Caki2 (cell line): ENCODE results near the gene FREM3. TPM values are rescaled to one million over a fixed set of nuclear protein-coding genes. Genes with fewer than 3 reads are reported as not detected.
A peak's percentile ranks its signal among the peaks of the same experiment; 100 is the strongest.

Source experiments
- DNase-seq: peaks from one replicate; pipeline ENCODE4 v3.0.0-alpha.2; 2015; ENCODE audit warnings: low read depth
- in situ Hi-C: cut with HindIII; loops from 2 replicates; pipeline ENCODE4 v1.10.0; 2016; ENCODE audit warnings: low sequenced_read_pairs, low pct_unique_long_range_greater_than_20kb, mixed read lengths
- total RNA-seq: library from RNA; depleted of rRNA; stranded (reverse); fragments of >200 nt; shearing (Covaris generic); gene quantifications from 2 replicates; pipeline ENCODE4 v1.2.3, GENCODE V29; 2014; ENCODE audit warnings: low replicate concordance

FREM3 gene
- total RNA-seq, 1 experiment from 2014 or later, result not detected

DNA sequence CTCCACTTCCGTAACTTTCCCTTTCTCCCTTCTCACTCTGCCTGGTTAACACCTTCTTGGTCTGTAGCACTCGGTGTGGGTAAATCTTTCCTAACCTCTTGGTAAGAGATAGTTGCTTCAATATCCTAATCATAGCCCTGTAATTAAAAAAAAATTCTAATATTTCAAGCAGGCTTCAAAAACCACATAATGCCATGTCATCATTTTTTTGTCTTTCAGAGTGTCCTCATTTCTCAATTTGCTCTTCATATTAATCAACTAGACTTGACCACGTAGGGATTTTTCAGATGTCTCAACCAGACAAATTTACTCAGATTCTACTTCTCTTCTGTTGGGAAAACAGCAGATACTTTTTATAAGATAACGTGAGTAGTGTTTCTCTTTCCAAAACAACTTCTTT lies 91.0 kb downstream of the FREM3 start:
- no peak for DNase-seq
- in situ Hi-C loops, result no loop called here

DNA sequence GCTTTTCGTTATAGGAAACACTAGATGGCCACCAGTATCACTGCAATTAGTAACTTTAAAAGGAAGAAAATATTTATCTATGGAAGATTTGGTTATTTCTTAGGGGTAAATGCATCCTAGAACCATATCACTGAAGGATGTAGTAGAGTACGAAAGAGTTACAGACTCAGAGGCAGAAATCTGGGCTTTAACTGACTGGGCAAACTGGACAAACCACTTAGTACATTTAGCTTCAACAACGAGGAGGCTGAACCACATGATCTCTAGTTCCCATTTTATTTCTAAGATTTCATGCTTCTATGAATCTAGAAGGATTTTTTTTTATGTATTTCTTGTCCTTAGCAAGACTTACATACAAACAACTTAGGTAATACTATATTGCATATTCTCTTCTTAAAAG lies 94.0 kb downstream of the FREM3 start:
- in situ Hi-C loops, result no loop called here

DNA sequence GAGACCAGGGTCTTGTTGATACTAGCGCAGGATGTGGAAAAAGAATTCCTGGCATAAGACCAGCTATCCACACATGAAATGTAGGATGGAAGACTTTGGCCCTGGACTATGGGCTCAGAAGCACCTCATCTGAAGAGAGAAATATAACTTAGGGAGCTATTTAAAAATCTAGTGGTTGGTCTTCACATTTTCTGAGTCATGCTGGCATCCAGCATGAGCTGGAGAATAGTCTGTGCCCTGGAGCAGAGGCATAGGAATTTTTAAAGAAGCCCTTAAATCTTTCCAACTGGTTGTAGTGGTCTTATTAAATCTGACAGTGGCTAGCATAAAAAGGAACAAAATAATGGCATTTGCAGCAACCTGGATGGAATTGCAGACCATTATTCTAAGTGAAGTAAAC lies 100.6 kb downstream of the FREM3 start:
- no peak for DNase-seq
- in situ Hi-C loops, result no loop called here

More for the DNA sequence above, 94.0 kb downstream of the FREM3 start:
- DNase-seq, result no peak

DNA sequence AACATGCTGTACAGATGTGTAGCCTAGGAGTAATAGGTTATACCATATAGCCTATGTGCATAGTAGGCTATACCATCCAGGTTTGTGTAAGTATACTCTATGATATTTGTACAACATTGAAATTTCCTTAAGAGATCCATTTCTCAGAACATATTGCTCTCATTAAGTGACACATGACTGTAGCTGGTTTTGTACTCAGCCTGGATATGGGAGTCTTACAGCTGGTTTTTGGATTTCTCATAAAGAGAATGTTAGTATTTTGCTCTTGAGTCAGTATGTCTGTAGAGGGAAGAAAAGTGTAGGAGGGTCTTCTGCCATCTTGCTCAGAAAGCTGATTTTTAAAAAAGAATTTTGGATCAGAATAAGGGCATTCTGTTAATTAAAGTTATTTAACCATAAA lies 101.7 kb downstream of the FREM3 start:
- no peak for DNase-seq
- in situ Hi-C loops, result no loop called here

DNA sequence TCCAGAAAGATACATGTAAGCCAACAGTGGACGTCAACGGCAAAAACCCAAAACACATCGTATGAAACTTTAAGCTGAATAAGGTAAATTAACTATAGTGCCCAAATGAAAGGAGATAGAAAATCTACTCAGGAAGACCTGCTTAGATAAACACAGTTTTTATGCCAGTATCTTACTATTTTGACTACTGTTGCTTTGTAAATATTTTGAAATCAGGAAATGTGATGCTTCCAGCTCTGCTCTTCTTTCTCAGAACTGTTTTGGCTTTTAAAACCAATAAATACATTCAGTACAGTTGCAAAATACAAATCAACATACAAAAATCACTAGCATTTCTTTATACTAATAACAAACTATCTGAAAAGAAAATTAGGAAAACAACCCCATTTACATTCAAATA lies 103.2 kb downstream of the FREM3 start:
- no peak for DNase-seq
- in situ Hi-C loops, result no loop called here

DNA sequence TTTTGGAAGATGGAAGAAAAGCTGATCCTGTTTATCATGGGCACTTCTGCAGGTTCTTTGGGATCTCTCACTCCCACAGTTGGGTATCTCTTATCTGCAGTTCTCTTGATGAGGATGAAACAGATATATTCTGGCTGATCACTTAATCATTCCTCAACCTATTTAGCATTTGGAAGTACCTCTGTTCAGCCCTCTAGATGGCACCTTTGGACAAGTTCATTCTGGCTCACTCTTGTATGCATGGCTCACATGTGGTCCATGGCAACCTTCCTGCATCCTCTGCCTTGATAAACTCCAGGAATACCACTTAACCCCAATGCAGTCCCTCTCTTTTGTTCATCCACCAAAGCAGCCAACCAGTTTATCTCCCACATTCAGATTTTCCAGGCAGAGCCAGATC lies 112.8 kb downstream of the FREM3 start:
- in situ Hi-C loops, result no loop called here
- no peak for DNase-seq

DNA sequence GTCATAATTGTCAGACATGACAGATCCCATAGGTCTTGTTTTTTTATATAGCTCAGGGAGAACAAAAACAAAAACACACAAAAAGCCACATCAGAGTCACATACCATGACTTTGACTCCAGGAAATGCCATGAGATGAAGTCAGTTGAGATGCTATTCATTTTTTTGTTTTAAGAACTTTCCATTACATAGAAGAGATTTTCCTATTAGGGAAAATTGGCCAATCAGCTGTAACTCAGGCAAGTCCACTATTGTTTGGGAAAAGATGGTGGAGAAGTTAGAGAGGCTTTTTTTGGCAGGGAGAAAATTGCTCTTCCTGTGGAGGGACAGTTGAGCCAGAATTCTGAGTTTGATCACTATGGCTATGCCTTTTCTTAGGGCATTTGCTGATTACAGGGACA lies 114.4 kb downstream of the FREM3 start:
- in situ Hi-C loops, result no loop called here
- no peak for DNase-seq

DNA sequence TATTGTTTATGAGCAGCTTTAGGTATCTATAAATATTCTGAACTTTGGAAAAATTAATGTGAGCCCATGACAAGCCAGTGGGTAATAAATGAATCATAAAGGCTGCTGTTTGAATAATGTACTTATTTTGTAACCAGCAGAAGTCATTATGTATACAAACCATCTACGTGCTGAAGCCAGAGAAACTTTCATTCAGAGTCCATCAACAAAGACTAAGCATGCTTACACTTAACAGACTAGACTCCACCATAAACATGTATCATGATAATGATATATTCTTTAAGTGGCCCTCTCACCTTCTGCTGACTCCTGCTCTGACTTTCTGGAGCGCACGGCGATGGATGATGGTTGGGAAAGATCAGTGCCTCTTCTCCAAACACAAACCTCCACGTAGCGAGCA lies 114.9 kb downstream of the FREM3 start:
- in situ Hi-C loops, result no loop called here
- no peak for DNase-seq

DNA sequence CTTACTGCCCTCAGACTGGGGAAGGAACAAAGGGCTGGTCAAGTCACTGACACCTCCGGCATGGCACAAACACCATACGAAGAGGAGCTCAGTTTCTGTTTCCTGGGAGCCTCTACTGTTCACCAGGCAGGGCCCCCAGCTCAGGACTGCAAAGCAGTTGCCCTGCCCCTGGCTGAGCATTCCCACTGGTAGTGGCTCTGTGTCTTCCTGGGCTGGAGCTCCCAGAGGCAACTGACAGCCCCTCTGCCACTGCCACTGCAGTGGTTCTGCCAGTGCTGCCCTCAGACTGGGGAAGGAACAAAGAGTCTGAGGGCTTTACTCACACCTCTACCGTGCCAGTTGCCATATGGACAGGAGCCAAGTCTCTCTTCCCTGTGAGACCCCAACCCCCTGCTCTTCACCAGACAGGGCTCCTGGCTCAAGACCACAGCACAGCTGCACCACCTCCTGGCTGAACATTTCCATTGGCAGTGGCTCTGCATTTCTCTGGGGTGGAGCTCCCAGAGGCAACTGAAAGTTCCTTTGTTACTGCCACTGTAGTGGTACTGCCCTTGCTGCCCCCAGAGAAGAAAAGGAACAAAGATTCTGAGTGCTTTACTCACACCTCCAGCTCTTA lies 119.0 kb downstream of the FREM3 start:
- in situ Hi-C loops, result no loop called here
- DNase-seq, result no peak

DNA sequence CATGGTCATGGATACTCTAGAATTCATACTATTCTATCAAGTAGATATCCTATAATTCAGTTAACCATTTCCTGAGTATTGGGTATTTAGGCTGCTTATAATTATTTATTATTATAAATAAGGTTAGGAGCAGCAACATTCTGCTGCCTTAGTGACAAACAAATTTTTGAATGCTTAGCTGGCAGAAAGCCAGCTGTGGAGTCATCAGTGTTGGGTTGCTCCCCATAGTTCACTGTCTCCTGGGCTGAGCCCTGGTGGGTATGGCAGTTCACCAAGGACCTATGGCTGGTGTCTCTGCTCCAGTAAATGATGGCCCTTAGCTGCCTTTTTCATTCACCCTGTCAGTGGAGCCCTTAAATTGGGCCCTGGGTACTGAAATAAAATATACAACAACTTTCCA lies 125.1 kb downstream of the FREM3 start:
- in situ Hi-C loops, result no loop called here
- DNase-seq, result no peak

DNA sequence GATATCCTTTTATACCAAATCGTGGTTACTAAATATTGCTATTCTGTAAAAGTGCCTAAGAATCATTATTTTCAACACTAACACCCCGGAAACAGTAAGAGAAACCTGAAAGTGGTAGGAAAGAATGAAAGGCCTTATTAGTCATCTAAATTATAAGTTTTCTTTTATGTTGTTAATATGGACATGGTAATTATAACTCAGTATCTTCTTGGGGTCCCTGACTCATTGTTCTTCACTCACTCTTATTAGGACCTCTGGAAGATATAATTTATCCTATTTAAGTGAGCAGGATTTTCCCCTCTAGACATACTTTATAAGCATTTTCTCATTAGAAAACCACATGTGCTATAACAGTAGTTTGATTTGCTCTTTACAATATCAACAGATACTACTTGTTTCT lies 136.0 kb downstream of the FREM3 start:
- in situ Hi-C loops, result no loop called here

DNA sequence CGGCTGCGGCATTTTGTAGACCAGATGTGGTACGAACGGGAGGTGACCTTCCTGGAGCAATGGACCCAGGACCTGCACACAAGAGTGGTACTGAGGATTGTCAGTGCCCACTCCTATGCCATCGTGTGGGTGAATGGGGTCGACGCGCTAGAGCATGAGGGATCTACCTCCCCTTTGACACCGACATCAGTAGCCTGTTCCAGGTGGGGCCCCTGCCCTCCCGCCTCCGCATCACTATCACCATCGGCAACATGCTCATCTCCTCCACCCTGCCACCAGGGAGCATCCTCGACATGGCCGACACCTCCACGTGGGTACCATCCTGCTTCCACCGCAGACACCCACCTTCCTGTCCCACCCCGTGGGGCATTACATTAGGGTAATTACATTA lies 140.7 kb downstream of the FREM3 start:
- DNase-seq, result no peak
- in situ Hi-C loops, result no loop called here

More for the DNA sequence above, 136.0 kb downstream of the FREM3 start:
- DNase-seq, result no peak

DNA sequence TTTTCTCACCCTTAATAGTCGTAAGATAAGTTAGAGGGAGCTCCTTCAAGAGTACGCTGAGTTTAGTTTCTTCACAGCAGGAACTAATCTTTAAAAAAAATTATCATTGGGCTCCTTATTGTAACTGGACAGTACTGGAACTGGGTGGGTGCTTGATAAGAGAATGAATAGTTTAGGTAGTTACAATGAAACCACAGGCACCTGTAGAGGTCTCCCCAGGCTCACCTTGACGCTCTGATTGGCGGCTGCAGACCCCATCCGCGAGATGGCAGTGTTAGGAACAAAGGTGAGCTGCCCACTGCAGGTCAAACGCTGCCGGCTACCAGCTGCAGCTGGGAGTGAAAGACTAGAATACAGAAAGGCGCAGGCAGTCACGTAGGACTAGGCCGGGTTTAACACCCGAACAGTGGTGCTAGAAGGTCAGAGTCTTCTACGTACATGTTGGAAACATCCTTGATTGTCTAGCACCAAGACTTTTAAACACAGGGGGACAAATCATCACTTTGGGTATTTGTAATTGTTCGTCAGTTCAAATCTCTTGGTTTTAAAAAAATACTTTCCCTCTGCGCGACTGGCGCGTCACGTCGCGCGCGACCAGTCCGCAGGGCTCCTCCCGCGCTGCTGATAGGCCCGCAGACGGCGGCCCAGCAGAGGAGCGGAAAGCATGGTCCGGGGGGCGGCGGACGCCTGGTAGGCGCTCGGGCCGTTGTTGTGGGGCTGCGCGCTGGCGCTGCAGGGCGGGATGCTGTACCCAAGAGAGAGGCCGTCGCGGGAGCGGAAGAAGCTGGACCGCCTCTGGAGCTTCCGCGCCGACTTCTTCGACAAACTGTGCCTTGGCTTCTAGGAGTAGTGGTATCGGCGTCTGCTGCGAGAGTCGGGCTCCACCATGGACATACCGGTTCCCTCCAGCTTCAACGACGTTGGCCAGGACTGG lies 141.4 kb downstream of the FREM3 start:
- DNase-seq, result peak; percentile 74
- in situ Hi-C loops, result no loop called here

DNA sequence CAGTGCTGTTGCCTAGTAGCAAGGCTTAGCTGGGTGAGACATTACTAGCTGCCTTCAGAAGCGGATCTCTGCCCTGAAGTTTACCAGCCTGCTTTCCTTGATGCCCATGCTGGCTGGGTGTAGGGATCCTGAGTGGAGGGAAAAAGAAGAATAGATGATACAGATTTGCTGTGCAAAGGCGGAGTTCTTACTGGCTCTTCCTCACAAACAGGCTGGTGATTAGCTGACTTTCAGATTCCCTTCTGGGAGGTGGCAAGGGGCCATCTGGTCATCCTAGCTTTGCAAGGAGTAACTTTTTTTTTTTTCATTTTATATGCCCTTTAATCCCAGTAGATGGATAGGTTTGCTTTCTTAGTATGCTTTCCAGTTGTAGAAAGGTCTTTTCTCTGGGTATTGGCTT lies 142.2 kb downstream of the FREM3 start:
- in situ Hi-C loops, result no loop called here
- no peak for DNase-seq

DNA sequence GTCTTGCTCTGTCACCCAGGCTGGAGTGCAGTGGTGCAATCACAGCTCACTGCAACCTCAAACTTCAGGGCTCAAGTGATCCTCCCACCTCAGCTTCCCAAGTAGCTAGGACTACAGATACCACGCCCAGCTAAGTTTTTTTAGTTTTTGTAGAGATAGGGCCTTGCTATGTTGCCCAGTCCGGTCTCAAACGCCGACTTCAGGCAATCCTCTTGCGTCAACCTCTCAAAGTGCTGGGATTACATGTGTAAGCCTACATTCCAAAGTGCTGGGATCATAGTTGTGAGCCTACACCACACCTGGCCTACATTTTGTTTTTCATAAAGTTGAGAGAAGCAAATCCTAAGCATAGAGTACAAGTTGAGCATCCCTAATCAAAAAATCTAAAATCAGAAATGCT lies 144.8 kb downstream of the FREM3 start:
- DNase-seq, result no peak
- in situ Hi-C loops, result no loop called here

DNA sequence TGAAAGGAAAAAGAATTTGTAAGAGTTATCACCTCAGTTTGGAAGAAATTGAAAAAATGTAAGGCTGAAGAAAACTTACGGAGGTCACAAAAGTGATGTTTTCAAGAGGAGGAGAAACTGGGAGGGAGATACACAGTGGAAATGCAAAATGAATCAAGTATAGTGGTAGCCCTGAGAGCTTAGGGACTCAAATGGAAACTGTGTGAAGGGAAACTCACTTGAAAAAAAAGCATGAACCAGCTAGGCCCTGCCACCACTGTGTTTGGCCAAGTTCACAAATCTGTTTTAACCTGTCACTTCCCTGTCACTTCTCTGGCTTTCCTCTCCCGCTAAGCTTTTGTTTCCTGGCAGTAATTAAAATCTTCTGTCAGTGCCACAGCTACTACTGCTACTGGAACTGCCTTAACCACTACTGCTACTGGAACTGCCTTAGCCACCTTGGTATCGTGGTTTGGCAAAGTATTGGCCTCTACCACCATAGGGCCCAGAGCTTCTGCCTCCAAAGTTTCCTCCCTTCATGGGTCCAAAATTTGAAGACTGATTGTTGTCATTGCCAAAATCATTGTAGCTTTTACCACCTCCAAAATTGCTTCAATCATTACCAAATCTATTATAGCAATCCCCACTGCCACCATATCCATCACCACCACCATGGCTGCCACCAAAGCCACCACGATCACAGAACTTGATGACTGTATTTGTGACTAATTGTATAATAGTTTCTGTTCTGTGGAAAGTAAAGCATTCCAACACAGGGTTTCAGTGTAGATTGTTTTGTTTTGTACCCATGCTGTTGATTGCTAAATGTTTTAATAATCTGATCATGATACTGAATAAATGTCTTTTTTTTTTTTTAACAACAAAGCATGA lies 145.5 kb downstream of the FREM3 start:
- DNase-seq, result no peak
- in situ Hi-C loops, result no loop called here

DNA sequence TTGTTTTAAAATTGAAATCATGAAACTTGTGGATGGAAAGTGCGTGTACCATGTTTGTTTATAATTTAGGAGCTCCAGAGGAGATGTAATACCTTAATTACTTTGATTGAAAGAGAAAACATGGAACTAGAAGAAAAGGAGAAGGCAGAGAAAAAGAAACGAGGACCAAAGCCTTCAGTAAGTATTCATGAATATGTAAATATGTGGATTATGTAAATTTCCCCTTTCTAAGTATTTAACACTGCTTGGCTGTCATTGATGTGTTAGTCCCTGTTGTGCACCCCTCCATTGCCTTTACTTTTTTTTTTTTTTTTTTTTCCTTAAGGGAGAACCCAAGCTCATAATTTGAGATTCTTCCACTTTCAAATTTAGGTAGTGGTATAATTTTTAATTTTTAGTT lies 150.5 kb downstream of the FREM3 start:
- DNase-seq, result no peak
- in situ Hi-C loops, result no loop called here

DNA sequence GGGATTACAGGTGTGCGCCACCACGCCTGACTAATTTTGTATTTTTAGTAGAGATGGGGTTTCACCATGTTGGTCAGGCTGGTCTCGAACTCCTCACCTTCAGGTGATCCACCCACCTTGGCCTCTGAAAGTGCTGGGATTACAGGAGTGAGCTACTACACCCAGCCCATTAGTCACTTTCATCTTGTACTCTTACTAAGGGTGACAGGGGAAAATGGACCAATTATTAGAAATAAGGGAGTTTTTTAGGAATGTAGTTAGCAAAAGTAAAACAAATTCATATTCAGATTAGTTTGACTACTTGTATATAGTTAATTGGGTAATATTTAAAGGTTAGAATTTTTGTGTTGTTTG lies 160.8 kb downstream of the FREM3 start:
- in situ Hi-C loops, result no loop called here
- DNase-seq, result no peak
